NCI-H748 (cell line): Measurements from ENCODE around the gene CNDP2.

Source experiments
- DNase-seq: peaks from one replicate; lab custom pipeline; 2025; ENCODE audit not compliant: unreplicated experiment; lab: John Stamatoyannopoulos, UW

Gene CNDP2

DNA sequence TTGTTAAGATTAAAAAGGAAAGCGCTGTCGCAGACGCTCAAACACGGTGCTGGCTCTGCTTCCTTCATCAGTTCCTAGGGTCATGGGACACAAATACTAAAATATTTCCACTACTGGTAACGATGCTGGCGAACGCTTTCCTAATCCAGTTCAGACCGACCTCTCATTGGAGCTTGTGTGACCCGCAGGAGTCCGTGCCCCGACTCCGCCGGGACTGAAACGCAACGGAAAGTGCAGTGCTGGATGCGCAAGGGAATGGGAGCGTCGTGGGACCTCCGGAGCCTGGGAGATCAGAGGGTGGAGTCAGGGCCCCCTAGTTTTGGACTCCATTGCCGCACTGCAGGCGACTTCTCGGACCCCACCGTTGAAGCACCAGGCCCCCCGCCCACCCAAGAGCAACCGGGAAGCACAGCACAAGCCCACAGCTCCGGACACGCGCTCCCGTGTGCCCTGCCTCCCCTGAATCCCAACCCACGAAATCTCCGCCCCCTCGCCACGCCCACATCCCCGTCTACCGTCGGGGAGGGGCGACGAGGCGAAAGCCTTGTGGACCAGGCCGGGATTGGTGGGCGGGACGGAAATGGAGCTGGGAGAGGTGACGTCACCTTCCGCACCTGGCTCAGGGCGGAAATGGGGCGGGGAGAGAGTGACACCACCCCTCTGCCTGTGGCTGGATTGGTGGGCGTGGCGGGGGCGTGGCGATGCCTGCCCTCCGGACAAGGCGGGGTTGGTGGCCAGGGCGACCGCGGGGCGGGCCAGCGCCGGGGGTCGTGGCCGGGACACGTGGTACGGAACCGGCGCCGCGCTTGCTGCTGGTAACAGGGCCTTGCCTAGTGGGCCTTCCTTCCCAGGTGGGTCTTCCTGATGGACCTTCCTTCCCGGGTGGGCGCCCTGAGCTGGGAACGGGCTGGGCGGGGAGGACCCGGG, at the start of gene CNDP2:
Gene CNDP2 (plus strand): TSS at position 783 of the 927 bp plus-strand sequence. CDS start 3,611 bp downstream, outside the sequence.
- peak; percentile 99 for DNase-seq

DNA sequence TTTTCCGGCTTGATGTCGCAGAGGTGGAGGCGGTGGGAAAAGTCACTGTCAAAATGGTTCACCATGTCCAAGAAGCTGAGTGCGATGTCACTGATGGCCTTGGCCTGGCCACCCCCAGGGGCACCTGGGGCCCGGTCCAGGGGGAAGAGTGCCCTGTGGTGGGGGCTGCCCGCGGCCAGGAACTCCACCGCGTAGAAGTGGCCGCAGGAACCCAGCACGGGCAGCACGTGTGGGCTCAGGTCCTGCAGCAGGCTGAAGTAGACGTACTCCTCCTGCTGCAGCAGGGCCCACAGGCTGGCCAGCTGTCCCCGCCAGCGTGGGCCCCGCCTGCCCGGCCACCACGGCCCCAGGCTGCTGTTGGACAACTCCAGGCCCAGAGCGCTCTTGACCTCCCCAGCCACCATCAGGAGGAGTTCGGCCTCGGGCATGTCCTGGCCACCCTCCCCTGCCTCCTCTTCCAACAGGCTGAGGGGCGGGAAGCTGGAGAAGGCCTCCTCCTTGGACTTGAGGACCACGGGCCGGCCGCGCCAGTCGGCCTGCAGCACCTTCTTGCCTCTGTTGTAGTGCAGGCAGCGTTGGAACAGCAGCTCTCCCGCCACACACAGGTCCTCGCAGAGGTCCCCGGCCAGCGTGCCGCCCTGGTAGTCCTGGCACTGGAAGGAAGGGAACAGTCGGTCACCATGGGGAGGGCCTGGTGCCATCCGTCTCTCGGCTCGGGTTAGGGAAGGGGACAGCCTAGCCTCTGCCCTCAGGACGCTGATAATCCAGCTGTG, 49.3 kb upstream of the CNDP2 start:
- DNase-seq, result no peak

DNA sequence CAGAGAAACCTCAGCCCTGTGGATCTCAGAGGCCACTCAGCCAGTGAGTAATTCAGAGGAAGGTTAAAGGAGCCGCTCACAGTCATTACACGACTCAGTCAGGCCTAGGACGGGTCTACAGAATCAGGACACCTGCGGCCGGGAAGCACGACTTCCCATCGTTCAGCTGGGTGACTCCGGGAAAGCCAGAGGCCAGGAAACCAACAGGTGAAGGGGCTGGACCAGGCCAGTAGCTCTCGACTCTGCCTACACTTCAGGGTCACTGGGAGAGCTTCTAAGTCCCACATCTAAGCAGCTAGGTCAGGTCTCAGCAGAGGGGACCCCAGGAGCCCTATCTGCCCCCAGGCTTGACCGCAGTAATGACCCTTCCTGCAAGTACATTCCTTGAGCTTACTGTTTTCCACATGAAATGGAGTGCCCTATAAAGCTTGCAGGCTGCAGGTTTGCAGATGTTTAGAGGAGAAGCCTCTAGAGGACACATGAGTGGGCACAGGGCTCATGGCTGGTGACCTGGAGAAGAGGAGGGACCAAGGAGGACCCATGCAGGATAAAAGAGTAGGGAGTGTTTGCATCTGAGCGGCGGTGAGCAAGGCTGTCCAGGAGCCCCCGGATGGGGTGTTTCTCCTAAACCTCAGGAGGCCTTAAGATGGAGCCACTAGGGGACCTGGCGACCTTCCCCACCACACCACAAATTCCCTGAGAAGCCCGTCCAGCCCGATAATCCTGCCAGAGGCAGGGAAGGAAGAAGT, 48.6 kb upstream of the CNDP2 start:
- no peak for DNase-seq

DNA sequence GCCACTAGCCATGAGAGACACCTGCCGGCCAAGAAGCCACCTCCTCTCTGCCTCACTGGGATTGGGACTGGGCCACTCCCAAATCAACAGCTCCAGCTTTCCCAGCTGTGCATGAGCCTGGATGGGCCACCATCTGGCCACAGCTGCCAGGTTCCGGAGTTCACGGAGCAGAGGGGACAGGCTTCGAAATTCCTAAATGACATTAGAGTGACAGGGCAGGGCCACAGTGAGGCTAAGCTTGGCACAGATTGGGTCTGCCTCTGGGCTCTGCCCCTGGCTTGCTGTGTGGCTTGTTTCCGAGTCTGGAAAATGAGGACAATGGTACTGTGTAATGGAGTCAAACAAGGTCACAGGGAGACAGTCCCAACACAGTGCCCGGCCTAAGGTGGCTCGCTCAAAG, 45.5 kb upstream of the CNDP2 start:
- no peak for DNase-seq

DNA sequence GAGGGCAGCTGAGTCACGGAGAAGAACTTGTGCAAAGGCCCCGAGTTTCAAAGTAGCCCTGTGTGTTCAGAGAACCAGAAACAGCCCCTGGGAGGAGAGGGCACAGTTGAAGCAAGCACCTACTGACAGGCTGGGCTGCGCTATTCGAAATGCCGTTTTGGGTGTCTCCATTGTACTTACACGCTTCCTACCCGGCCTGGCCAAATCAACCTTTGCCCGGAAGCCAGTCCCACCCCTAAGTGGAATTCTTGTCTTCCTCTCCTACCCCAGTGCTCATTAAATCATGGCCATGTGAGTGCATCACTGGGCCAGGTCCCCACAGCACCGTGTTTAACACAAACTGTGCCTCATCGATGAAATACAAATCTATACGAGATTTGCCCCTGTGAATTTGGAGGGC, 45.0 kb upstream of the CNDP2 start:
- no peak for DNase-seq

DNA sequence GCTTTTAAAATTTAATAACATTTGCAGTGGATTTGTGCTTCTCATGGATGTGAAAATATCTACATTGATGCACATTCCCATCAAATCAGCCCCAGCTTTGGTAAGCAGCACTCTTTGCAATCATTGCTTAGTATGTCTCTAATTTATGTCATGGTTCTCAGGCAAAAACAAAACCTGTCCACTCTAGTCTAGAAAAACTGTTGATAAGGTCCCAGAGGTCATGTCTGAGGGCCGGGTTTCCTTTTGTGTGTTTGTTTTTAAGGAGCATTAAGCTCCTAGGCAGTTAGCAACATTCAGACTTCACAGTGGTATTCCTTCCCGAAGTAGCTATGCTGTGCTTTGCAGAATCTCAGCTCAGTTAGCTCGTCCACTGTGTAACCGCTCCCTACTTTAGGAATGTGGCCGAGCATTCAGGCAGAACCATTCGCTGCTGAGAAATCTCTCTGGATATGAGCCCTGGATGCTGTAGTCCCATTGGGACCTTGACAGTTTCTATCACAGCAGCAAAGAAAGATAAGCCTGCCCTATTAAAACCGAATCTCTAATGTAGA, 43.1 kb upstream of the CNDP2 start:
- no peak for DNase-seq

DNA sequence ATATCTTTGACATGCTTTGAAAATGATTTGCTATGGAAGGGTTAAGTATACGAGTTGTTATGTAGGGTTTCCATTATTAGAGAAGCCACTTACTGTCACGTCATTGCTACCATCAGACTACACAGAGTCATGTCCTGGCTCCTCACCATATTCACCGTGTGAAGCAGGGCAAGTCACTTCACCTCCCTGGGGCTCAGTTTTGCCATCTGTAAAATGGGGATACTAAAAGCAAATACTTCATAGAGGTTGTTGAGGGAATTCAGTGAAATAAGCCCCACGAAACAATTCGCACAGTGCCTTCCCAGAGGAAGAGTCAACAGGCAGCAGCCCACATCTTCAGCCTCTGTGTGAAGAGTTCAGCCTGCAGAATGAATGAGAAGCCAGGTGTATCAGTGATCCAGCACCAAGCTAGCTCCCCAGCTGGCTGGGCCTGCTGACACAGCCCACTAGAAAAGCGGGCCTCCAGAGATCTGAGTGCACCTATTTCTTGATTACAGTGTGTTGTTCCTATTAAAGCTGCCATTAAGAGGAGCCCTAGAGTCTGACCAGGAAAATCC, 42.4 kb upstream of the CNDP2 start:
- DNase-seq, result no peak

DNA sequence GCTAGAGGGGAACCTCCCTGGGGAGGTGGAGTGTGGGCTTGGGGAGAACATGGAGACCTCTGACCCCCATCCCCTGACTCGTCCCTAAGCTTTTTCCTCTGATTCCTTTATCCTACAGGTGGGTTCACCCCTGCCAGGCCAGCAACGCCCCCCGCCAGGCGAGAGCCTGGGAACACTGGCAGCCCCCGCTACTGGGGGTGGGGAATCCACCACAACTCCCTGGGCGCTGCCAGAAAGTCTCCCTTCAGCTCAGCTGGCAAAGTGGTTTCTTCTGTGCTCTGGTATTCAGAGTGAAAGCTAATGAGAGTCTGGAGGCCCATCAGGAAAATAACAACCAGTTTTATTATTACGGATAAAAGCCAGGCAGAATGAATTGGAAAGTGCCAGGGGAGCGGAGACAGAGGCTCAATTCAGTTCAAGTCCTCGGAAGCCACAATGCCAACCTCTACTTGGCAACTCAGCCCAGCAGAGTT, 41.8 kb upstream of the CNDP2 start:
- no peak for DNase-seq

DNA sequence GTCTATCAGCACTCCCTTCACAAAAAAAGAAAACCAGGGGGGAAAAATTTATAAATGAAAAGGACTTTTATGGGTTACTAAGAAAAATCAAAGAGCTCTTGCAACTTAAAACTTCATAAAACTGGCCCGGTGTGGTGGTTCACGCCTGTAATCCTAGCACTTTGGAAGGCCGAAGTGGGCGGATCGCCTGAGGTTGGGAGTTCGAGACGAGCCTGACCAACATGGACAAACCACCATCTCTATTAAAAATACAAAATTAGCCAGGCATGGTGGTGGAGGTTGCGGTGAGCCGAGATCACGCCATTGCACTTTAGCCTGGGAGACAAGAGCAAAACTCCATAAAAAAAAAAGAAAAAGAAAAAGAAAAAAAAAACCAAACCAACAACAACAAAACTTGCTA, 40.8 kb upstream of the CNDP2 start:
- DNase-seq, result no peak

DNA sequence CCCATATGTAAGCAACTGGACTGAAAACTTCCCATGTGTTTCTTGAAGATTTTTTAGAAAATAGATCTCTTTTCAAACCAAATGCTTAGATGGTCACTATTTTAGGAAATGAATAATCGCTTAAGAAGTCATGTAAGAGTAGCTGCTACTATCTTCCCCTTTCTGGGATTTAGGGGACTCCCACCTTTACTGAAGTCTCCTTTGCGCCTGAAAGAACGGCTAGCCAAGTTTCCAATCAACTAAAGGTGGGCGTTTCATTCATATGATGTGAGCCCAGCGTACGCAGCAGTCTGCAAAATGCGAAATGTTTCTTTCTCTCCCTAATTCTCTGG, 40.2 kb upstream of the CNDP2 start:
- no peak for DNase-seq

DNA sequence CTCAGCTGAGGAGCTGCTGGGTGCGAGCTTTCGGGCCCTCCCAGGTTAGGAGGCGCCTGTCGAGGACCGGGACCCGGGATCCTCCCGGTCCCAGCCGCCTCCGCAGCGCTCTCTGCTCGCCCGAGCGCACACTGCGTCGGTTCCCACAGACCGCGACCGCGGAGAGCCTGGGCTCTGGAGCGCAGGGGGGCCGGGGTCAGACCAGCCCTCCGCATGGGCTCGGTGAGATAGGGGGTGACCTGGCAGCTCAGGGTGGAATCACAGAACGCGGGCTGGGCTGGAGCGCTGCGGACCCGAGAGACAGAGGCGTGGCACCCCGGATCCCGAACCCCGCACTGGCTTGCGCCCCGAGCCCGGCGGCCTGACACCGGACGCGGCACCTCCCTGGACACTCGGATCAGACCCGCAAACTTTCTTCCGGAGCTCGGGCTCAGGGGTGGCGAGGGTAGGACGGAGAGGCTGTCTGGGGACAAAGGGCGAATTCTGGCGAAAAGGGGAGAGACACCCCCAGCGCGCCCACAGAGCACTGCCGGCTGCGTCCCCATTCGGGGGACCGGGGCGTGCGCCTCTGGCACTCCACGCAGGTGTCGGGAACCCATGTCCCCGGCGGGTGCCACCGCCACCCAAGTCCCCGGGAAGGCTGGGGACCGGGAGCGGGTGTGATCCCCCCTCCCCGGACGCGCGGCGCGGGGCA, 39.7 kb upstream of the CNDP2 start:
- peak; percentile 27 for DNase-seq

DNA sequence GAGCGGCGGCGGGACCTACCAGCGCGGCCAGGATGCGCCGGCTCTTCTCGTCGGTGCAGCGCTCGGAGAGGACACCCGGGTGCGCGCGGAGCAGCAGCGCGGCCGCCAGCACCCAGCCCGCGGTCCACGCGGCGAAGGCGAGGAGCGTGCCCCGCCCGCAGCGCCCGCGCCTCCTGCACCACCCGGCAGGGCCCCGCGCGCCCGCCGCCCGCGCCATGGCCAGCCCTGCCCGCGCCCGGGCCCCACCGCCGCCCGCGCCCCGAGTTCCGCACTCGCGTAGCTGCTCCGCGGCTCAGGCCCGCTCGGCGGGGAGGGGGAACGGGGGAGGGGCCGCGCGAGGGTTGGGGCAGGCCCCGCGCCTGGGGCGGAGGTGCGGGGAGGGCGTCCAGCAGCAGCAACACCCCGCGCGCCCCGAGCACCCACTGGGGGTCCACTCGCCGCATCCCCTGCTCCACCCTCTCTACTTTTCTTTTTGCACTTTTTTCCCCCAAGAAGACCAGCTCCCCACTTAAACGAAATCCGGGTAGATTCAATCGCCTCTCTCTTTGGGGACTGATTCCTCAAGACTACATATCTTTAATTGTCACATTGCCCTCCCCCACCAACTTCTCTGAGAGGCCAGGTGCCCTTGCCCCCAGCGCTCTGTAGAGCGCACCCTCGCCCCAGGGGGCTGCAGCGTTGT, 39.0 kb upstream of the CNDP2 start, which contains the start of gene DIPK1C:
Gene DIPK1C (minus strand): TSS at position 266 of the 682 bp plus-strand sequence. CDS start 49 bp downstream, at position 217.
- DNase-seq, result peak; percentile 44

DNA sequence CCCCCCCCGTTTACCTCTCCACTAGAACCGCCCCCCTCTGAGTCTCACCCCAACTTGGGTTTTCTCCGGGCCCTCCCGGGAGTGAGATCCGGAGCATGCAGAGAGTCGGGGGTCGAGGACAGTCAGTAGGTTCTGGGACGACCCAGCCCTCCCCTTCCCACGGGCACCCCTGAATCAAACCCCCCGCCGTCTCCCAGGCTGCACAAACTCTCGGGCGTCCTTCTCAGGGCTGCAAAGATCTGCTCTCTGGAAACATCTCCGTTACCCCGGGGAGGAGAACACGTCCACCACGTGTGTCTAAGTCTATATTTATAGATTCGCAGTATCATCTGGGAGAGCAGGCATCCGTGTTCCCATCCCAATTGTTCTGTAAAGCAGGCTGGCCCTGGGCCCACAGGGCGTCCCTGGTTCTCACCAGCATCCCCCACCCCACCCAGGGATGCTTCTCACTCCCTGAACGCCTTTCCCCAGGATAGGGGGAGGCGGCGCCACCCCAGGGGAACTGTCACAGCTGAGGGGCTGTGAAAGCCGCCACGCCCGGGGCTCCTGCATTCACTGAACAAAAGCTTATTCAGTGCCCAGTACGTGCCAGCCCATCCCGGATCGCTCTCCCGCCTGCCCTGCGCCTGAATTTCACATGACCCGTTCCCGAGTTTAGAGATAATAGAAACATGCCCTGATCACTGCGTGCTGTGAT, 38.3 kb upstream of the CNDP2 start:
- peak; percentile 71 for DNase-seq

DNA sequence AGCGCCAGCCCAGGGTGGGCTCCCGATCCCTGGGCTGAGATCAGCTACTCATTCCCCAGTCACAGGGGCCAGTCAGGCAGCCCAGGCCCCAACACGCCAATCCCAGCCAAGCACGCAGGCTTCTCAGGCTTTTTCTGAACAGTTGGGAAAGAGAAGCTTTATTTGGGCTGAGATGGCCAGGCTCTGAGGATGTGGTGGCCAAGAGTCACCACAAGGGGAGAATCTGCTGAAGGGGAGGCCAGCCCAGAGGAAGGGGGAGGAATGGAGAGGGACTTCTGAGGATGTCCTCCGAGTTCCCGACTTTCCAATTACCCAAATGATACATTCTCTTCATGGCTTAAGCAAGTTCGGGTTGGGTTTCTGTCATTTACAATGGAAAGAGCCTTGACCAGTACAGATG, 36.3 kb upstream of the CNDP2 start:
- DNase-seq, result no peak

DNA sequence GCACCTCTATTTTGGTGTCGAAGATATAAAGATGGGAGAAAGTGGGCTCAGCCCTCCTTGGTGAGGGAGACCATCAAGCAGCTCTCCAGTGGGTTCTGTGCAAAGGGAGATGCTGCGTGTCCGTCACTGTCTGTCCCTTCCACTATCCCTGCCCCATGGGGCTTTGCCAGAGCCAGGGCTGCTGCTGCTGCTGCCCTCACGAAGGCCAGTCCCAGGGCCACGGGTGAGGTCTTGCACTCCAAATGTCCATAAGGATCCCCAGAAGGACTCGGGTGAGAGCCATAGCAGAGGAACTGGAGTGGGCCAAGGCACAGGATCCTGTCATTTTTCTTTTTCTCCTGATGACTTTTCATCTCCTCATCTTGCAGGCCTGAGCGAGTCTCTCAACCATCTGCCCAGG, 35.3 kb upstream of the CNDP2 start:
- no peak for DNase-seq

DNA sequence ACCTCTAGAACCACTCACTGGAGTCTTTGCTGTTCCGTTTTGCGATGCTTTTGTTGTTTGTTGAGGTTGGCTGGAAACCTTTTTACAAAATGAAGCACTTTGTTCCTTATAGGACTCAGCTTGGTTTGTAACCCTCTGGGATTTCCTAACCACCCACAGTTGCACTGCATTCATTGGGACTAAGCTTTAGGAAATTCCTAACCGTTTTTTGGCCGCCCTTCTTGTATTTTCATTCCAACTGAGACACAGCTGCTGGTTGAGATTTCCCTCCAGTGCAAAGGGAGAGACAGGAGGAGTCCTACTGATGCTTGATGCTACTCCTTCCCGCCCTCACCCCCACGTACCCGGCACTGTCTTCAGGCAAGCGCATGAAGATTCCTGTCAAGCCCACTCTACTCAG, 32.9 kb upstream of the CNDP2 start:
- no peak for DNase-seq

DNA sequence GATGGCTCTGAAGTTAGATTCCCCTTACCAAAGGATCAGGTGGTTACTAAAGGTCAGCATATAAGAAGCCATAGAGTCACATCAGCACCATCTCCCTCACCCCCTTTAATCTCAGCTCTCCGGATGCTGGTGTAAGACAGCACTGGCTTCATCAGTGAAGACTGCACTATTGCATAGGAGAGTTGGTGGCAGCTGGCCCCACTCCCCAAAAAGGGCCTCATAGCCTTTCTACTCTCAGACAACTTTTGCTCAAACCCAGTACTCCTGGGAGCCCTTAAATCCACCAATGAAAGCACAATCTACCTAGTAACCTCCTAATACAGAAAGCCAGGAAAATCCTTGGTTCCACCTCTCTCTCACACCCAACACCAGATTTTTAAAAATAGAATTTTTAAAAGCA, 32.2 kb upstream of the CNDP2 start:
- DNase-seq, result no peak

DNA sequence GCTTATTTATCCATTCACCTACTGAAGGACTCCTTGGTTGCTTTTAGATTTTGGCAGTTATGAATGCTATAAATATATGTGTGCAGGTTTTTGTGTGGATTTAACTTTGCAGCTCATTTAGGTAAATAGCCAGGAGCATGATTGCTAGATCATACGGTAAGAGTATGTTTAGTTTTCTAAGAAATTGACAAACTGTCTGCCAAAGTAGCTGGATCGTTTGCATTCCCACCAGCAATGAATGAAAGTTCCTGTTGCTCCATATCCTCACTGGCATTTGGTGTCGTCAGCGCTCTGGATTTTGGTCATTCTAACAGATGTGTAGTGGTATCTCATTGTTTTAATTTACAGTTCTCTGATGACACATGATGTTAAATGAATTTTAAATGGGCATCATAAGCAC, 30.4 kb upstream of the CNDP2 start:
- no peak for DNase-seq

DNA sequence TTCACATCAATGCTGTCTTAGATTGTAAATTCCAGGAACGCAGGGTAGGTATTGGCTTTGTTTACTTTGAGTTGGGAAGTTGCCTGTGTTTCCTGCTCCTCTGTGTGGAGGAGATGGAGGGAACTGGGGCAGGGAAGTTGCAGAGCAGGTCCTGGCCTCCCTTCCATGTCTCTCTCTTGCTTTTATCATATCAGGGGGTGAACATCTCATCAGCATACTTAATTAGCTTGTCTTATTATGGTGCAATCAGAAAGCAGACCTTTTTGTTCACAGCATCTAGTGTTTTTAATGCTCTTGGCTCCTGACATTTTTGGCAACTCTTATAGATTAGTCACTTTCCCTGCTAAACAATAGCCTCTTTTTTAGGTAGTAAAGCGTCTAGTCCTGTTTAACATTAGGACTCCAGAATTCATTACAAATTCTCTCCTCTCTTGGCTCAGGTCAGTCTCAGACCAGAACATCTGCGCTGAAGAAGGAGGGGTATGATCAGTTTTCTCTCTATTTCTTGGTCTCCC, 27.6 kb upstream of the CNDP2 start:
- DNase-seq, result no peak
